Natural killer cell (primary cell): Measurements from ENCODE around the gene PTPRN2. TPM values are rescaled to one million over a fixed set of nuclear protein-coding genes. Genes with fewer than 3 reads are reported as not detected.

ENCODE experiments used
- ATAC-seq, 3 donors: fragments of 150-1000 bp in 2 of 3; fragments of 200-7000 bp in 1 of 3; cut with Tn5 transposase; 1 replicate in 1 of 3; 2 replicates in 2 of 3; pipeline ENCODE4 v1.10.0; 2021; ENCODE audit warnings: mild to moderate bottlenecking in 2 of 3, moderate library complexity in 2 of 3
- DNase-seq, 2 donors: peaks; one replicate each; pipeline versions ENCODE4 v3.0.0 to v3.0.0-alpha.2; 2013 to 2021; ENCODE audit warnings: mixed read lengths in 1 of 2
- H3K27ac ChIP-seq: one replicate; pipeline ENCODE4 v1.5.1; 2013; ENCODE audit warnings: mild to moderate bottlenecking, low read length
- H3K27me3 ChIP-seq: one replicate; pipeline ENCODE4 v1.6.1; 2013; ENCODE audit warnings: low read length; ENCODE audit not compliant: control insufficient read depth, insufficient read depth
- H3K36me3 ChIP-seq: one replicate; pipeline ENCODE4 v1.6.1; 2013; ENCODE audit warnings: low read length; ENCODE audit not compliant: control insufficient read depth, insufficient read depth
- H3K4me1 ChIP-seq: one replicate; pipeline ENCODE4 v1.6.1; 2013; ENCODE audit warnings: low read length; ENCODE audit not compliant: control insufficient read depth, insufficient read depth
- H3K4me3 ChIP-seq: one replicate; pipeline ENCODE4 v1.5.1; 2013; ENCODE audit warnings: low read length
- H3K9me3 ChIP-seq: one replicate; pipeline ENCODE4 v1.6.1; 2013; ENCODE audit warnings: low read length; ENCODE audit not compliant: control insufficient read depth, insufficient read depth
- H3K27ac Mint-ChIP-seq, 2 donors: one replicate each; pipeline ENCODE4 v1.8.0; 2022; ENCODE audit warnings: mild to moderate bottlenecking in 2 of 2, mixed read lengths in 2 of 2, moderate library complexity in 1 of 2
- H3K27me3 Mint-ChIP-seq, 2 donors: one replicate each; pipeline ENCODE4 v1.8.0; 2022; ENCODE audit warnings: low read depth in 2 of 2, mixed read lengths in 2 of 2
- H3K36me3 Mint-ChIP-seq: one replicate; pipeline ENCODE4 v1.8.0; 2022; ENCODE audit warnings: mixed read lengths
- H3K4me1 Mint-ChIP-seq, 2 donors: one replicate each; pipeline ENCODE4 v1.8.0; 2022; ENCODE audit warnings: mixed read lengths in 2 of 2
- H3K4me3 Mint-ChIP-seq: one replicate; pipeline ENCODE4 v1.8.0; 2022; ENCODE audit warnings: mild to moderate bottlenecking, moderate library complexity, mixed read lengths
- H3K9me3 Mint-ChIP-seq, 2 donors: one replicate each; pipeline ENCODE4 v1.8.0; 2022; ENCODE audit warnings: mixed read lengths in 2 of 2
- WGBS: methylation state at CpG from one replicate; pipeline ENCODE4 v1.1.7; 2013; ENCODE audit warnings: missing lambda C conversion rate; ENCODE audit not compliant: insufficient coverage; 5-methylcytosine and 5-hydroxymethylcytosine counted together
- intact Hi-C: fragments of 100-400 bp; cut with micrococcal nuclease; formaldehyde crosslinking; loops from one replicate; pipeline ENCODE4 v1.14.2; 2022
- total RNA-seq, 4 donors: library from RNA; stranded (reverse); fragments of 120-200 nt in 1 of 4; gene quantifications; one replicate each; pipeline versions ENCODE4 v1.2.3 to v1.2.4, GENCODE V29; 2013 to 2022
- TF ChIP-seq, protein P1 (sequence below): fragments of 200-600 bp; IDR thresholded peaks from one replicate; pipeline ENCODE4 v1.8.0; 2022; ENCODE audit warnings: antibody characterized with exemption

The PTPRN2 gene
- total RNA-seq, 3 donors from 2014 or later (not counting 1 experiment from before 2014, with no cell fraction given), result 1.3 to 2.5 (median 1.9) TPM

DNA sequence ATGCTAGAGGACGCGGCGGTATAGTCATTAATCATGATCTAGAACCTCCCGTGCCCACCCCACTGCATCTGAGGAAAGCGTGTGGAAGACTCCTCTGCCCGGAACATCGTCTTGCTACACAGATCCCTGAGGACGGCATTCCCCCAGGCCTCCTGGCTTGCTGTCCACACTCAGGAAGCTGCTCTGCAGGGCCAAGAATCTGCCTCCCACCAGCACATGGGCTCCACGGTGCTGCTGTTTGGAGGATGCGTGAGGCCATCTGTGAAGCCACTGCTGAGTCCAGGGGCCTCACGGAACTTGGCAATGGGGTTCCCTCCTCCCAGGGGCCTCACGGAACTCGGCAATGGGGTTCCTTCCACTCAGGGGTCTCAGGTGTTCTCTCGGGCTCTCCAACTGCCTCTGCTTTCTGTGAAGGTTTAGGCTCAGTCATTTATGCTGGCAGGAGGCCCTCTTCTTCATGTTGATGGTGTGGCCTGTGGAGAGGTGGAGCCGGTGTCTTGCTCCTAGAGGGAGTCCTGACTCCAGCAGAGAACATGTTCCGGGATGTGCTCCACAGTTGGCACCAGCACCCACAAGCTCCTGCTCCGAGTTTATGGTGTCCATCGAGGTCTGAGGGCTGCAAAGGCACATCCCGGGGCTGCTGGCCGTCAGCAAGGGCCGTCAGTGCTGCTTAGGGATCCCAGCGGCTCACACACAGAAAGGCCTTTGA lies 977.5 kb downstream of the PTPRN2 start:
- peaks cover 4% of the 10 kb centered on the region for H3K9me3 ChIP-seq
- H3K27ac Mint-ChIP-seq, result no peak overlapping the region
- H3K4me1 Mint-ChIP-seq, result peaks cover 7 to 26% of the 10 kb centered on the region in 2 donors
- no peak overlapping the region for H3K27ac ChIP-seq
- no peak for DNase-seq
- H3K36me3 Mint-ChIP-seq, result no peaks in the 10 kb centered on the region
- no peaks in the 10 kb centered on the region for H3K9me3 Mint-ChIP-seq
- H3K27me3 ChIP-seq, result peaks cover 2% of the 10 kb centered on the region
- intact Hi-C loops, result no loop called here
- no peaks in the 10 kb centered on the region for H3K36me3 ChIP-seq
- peaks cover 21% of the 10 kb centered on the region for H3K4me1 ChIP-seq
- WGBS, result 92% methylated on average over 22 of the region's 22 CpGs
- H3K27me3 Mint-ChIP-seq, result no peaks in the 10 kb centered on the region
- ATAC-seq, result no peak
- H3K4me3 ChIP-seq, result no peak overlapping the region
- TF ChIP-seq, protein P1, sequence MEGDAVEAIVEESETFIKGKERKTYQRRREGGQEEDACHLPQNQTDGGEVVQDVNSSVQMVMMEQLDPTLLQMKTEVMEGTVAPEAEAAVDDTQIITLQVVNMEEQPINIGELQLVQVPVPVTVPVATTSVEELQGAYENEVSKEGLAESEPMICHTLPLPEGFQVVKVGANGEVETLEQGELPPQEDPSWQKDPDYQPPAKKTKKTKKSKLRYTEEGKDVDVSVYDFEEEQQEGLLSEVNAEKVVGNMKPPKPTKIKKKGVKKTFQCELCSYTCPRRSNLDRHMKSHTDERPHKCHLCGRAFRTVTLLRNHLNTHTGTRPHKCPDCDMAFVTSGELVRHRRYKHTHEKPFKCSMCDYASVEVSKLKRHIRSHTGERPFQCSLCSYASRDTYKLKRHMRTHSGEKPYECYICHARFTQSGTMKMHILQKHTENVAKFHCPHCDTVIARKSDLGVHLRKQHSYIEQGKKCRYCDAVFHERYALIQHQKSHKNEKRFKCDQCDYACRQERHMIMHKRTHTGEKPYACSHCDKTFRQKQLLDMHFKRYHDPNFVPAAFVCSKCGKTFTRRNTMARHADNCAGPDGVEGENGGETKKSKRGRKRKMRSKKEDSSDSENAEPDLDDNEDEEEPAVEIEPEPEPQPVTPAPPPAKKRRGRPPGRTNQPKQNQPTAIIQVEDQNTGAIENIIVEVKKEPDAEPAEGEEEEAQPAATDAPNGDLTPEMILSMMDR, result no peak
- no peak overlapping the region for H3K4me3 Mint-ChIP-seq

DNA sequence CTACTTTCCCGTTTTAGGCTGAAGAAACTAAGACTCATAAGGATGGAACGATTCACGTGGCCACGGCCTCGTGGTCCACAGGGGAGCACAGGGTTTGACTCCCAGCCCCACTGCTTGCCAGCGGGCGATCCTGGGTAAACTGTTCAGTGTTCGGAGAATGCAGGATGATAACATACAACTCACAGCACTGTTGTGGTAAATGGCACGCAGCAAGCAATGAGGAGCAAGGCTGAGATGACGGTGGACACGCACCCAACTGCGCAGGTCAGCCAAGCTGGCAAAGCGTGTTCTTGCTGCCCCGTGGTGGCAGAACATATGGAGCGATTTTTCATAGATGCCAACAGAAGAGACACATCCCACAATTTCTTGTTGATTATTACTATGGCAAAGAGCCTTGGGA lies 978.1 kb downstream of the PTPRN2 start:
- peaks cover 4% of the 10 kb centered on the region for H3K9me3 ChIP-seq
- WGBS, result 95% methylated on average over 15 of the region's 15 CpGs
- no peak overlapping the region for H3K4me3 Mint-ChIP-seq

DNA sequence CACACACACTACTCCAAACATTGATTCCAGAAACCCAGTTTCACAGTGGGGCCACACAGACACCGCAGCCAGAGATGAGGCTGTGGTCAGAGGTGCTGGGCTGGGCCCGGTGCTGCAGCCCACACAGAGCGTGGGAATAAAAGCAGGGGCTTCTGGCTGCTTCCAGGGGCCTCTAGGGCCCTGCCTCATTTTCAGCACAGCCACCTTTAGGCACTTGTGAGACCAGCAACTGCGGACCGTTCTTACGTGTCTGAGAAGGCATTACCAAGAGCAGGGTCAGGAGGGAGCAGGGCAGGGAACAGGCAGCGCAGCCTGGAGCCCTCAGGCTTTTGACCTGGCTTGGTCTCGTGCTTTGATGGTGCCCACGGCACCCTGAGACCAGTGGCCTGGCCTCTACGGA lies 980.4 kb downstream of the PTPRN2 start:
- Mint-ChIP-seq H3K4me1 (peaks cover 3 to 10% of the 10 kb centered on the region in 2 donors), H3K4me3 (no peak overlapping the region), H3K9me3 (no peaks in the 10 kb centered on the region), H3K36me3 (no peaks in the 10 kb centered on the region), H3K27ac (no peak overlapping the region), H3K27me3 (no peaks in the 10 kb centered on the region)
- TF ChIP-seq, protein P1, result no peak
- H3K9me3 ChIP-seq, result peaks cover 4% of the 10 kb centered on the region
- H3K27ac ChIP-seq, result no peak overlapping the region
- WGBS, result 86% methylated on average over 10 of the region's 10 CpGs
- peaks cover 2% of the 10 kb centered on the region for H3K27me3 ChIP-seq
- no peak for DNase-seq
- H3K4me3 ChIP-seq, result no peak overlapping the region
- intact Hi-C loops, result no loop called here
- no peak for ATAC-seq
- H3K36me3 ChIP-seq, result no peaks in the 10 kb centered on the region
- H3K4me1 ChIP-seq, result peaks cover 4% of the 10 kb centered on the region

More for the DNA sequence above, 978.1 kb downstream of the PTPRN2 start:
- Mint-ChIP-seq H3K9me3 (no peaks in the 10 kb centered on the region), H3K36me3 (no peaks in the 10 kb centered on the region), H3K27me3 (no peaks in the 10 kb centered on the region), H3K4me1 (peaks cover 7 to 25% of the 10 kb centered on the region in 2 donors), H3K27ac (no peak overlapping the region)
- TF ChIP-seq, protein P1, result no peak
- H3K4me3 ChIP-seq, result no peak overlapping the region
- H3K4me1 ChIP-seq, result peaks cover 21% of the 10 kb centered on the region
- DNase-seq (no peak), ATAC-seq (no peak)
- intact Hi-C loops, result no loop called here
- H3K27ac ChIP-seq, result no peak overlapping the region
- peaks cover 2% of the 10 kb centered on the region for H3K27me3 ChIP-seq
- no peaks in the 10 kb centered on the region for H3K36me3 ChIP-seq

GRCh38 chr7:157606140-157606539 lies 981.5 kb downstream of the PTPRN2 start:
- 74% methylated on average over 9 of the region's 9 CpGs for WGBS
- TF ChIP-seq, protein P1, result no peak
- H3K27ac ChIP-seq, result no peak overlapping the region
- ATAC-seq, result no peak
- H3K4me3 ChIP-seq, result no peak overlapping the region
- no peaks in the 10 kb centered on the region for H3K4me1 ChIP-seq
- peaks cover 0 to 2% of the 10 kb centered on the region in 2 donors for H3K4me1 Mint-ChIP-seq
- intact Hi-C loops, result no loop called here
- DNase-seq, result no peak
- H3K9me3 ChIP-seq, result no peaks in the 10 kb centered on the region
- no peak overlapping the region for H3K27ac Mint-ChIP-seq
- no peaks in the 10 kb centered on the region for H3K36me3 Mint-ChIP-seq
- no peaks in the 10 kb centered on the region for H3K36me3 ChIP-seq
- H3K27me3 Mint-ChIP-seq, result no peaks in the 10 kb centered on the region
- H3K4me3 Mint-ChIP-seq, result no peak overlapping the region
- no peaks in the 10 kb centered on the region for H3K9me3 Mint-ChIP-seq
- peaks cover 2% of the 10 kb centered on the region for H3K27me3 ChIP-seq
